Fibroblast of lung (primary cell): ENCODE measurements around the gene FCRLA. TPM values are rescaled to one million over a fixed set of nuclear protein-coding genes. Genes with fewer than 3 reads are reported as not detected.

Experiments used
- polyA plus RNA-seq, 2 donors: library from polyadenylated mRNA; depleted of rRNA in 1 of 2; stranded (reverse) in 1 of 2; unstranded in 1 of 2; fragments of >200 nt; gene quantifications; 2 replicates each; pipeline ENCODE4 v1.2.1, GENCODE V29; 2011 to 2012; ENCODE audit warnings: missing spikeins in 1 of 2
- total RNA-seq: library from RNA; depleted of rRNA; stranded (reverse); fragments of >200 nt; gene quantifications from 2 replicates; pipeline ENCODE4 v1.2.1, GENCODE V29; 2014

Gene FCRLA
- total and polyA plus RNA-seq, 2 donors (not counting 1 experiment from before 2014, with no cell fraction given): 0.17 to 0.56 TPM

Other genes with a start within 250 kb of the FCRLA start
- 3.3 and 3.9 TPM in 2 replicates for gene FCGR2A, start 201.8 kb upstream of the FCRLA start, total RNA-seq
- 2.4 and 7.6 TPM in 2 replicates for gene FCGR2A, start 201.8 kb upstream of the FCRLA start, polyA plus RNA-seq
- 0.51 and 2.3 TPM in 2 replicates for gene HSPA6, start 182.7 kb upstream of the FCRLA start, total RNA-seq
- 0.22 and 0.33 TPM in 2 replicates for gene HSPA6, start 182.7 kb upstream of the FCRLA start, polyA plus RNA-seq
- not detected in 2 replicates for gene FCGR3A, start 157.4 kb upstream of the FCRLA start, total RNA-seq
- not detected in 2 replicates for gene FCGR3A, start 157.4 kb upstream of the FCRLA start, polyA plus RNA-seq
- gene FCGR3B, start 76.1 kb upstream of the FCRLA start, total RNA-seq: not detected in 2 replicates
- gene FCGR3B, start 76.1 kb upstream of the FCRLA start, polyA plus RNA-seq: not detected in 2 replicates
- not detected in 2 replicates for gene FCGR2B, start 44.1 kb upstream of the FCRLA start, total RNA-seq
- gene FCGR2B, start 44.1 kb upstream of the FCRLA start, polyA plus RNA-seq: not detected in 2 replicates
- gene FCRLB, start 14.3 kb downstream of the FCRLA start, total RNA-seq: 0.77 and 1.2 TPM in 2 replicates
- 0.45 and 1.1 TPM in 2 replicates for gene FCRLB, start 14.3 kb downstream of the FCRLA start, polyA plus RNA-seq
- gene DUSP12, start 42.6 kb downstream of the FCRLA start, total RNA-seq: 34.2 and 35.8 TPM in 2 replicates
- gene DUSP12, start 42.6 kb downstream of the FCRLA start, polyA plus RNA-seq: 35.6 and 36.1 TPM in 2 replicates
- 19.5 and 25.3 TPM in 2 replicates for gene ATF6, start 59.1 kb downstream of the FCRLA start, total RNA-seq
- 24.8 and 27.4 TPM in 2 replicates for gene ATF6, start 59.1 kb downstream of the FCRLA start, polyA plus RNA-seq